ENCODE results near the gene SAXO1. TPM values are rescaled to one million over a fixed set of nuclear protein-coding genes. Genes with fewer than 3 reads are reported as not detected.

SAXO1 gene
- total RNA-seq, 1 donor from 2014 or later, result not detected

DNA sequence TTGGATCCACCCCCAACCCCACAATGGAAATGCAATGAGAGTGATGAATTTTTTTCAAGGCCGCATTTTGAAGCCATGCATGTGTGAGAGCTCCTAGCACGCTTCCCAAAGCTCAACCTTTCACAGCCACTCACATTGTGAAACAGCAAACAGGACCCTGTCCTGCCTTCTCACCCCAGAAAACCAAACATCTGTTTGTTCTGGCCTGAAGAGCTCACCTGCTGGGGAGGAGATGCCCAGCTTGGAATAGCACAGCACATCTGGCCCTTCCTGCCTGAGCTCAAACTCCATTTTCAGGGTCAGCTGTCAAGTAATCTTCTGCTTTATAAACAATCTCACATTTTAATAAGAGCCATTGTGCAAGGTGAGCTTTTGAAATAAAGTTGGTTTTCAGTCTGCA, 54.8 kb downstream of the SAXO1 start:
- no peak overlapping the region for H3K27ac Mint-ChIP-seq (ENCODE audit: unreplicated experiment)
- H3K27me3 Mint-ChIP-seq (ENCODE audit: unreplicated experiment), result peaks cover 2% of the 10 kb centered on the region
- H3K4me1 Mint-ChIP-seq (ENCODE audit: unreplicated experiment), result peaks cover 3% of the 10 kb centered on the region
- no peak overlapping the region for H3K4me3 Mint-ChIP-seq (ENCODE audit: unreplicated experiment)
- no peak for DNase-seq (ENCODE audit: low spot score)
- H3K36me3 Mint-ChIP-seq (ENCODE audit: low read depth, unreplicated experiment), result no peaks in the 10 kb centered on the region
- TF ChIP-seq CTCF (IDR thresholded peaks at IDR 0.05; ENCODE audit: unreplicated experiment), result no peak
- H3K9me3 Mint-ChIP-seq (ENCODE audit: unreplicated experiment), result no peaks in the 10 kb centered on the region

- DNase-seq (ENCODE audit: low spot score), result no peak
- TF ChIP-seq CTCF (IDR thresholded peaks at IDR 0.05; ENCODE audit: unreplicated experiment), result no peak
- no peaks in the 10 kb centered on the region for H3K27me3 Mint-ChIP-seq (ENCODE audit: unreplicated experiment)
- no peaks in the 10 kb centered on the region for H3K36me3 Mint-ChIP-seq (ENCODE audit: low read depth, unreplicated experiment)
- no peaks in the 10 kb centered on the region for H3K9me3 Mint-ChIP-seq (ENCODE audit: unreplicated experiment)
- H3K27ac Mint-ChIP-seq (ENCODE audit: unreplicated experiment), result no peak overlapping the region
- peaks cover 3% of the 10 kb centered on the region for H3K4me1 Mint-ChIP-seq (ENCODE audit: unreplicated experiment)
- H3K4me3 Mint-ChIP-seq (ENCODE audit: unreplicated experiment), result no peak overlapping the region
Measured at GRCh38 chr9:18976709-18977531, 56.1 kb downstream of the SAXO1 start.

- DNase-seq (ENCODE audit: low spot score), result no peak
- Mint-ChIP-seq H3K36me3 (ENCODE audit: low read depth, unreplicated experiment) (no peaks in the 10 kb centered on the region), H3K27ac (ENCODE audit: unreplicated experiment) (no peak overlapping the region)
Measured at GRCh38 chr9:18976221-18976708, 56.7 kb downstream of the SAXO1 start.

GRCh38 chr9:18973348-18973747, 59.7 kb downstream of the SAXO1 start:
- H3K4me3 Mint-ChIP-seq (ENCODE audit: unreplicated experiment), result no peak overlapping the region
- no peaks in the 10 kb centered on the region for H3K9me3 Mint-ChIP-seq (ENCODE audit: unreplicated experiment)
- no peak for TF ChIP-seq CTCF (IDR thresholded peaks at IDR 0.05; ENCODE audit: unreplicated experiment)

More at GRCh38 chr9:18976221-18976708, 56.7 kb downstream of the SAXO1 start:
- H3K9me3 Mint-ChIP-seq (ENCODE audit: unreplicated experiment), result no peaks in the 10 kb centered on the region
- no peak for TF ChIP-seq CTCF (IDR thresholded peaks at IDR 0.05; ENCODE audit: unreplicated experiment)
- H3K4me3 Mint-ChIP-seq (ENCODE audit: unreplicated experiment), result no peak overlapping the region
- H3K27me3 Mint-ChIP-seq (ENCODE audit: unreplicated experiment), result no peaks in the 10 kb centered on the region
- peaks cover 3% of the 10 kb centered on the region for H3K4me1 Mint-ChIP-seq (ENCODE audit: unreplicated experiment)

DNA sequence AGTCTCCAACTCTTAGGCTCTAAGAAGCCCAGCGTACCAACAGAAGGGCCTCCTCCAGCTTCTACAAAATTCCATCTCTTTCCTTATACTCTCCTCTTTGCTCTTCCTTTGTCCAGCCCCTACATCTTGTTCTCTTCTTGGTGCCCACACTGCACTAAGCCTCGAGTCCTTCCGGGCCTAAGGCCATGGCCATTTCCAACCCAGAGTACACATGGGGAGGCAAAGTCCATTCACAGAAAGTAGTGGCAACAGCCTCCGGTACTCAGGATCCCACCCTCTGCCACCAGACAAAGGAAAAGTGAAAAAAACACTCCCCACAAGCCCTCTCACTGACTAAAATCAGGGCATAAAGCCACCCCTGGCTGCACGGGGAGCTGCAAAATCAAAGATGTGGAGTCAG, 60.3 kb downstream of the SAXO1 start:
- no peaks in the 10 kb centered on the region for H3K4me1 Mint-ChIP-seq (ENCODE audit: unreplicated experiment)
- DNase-seq (ENCODE audit: low spot score), result no peak
- H3K27me3 Mint-ChIP-seq (ENCODE audit: unreplicated experiment), result no peaks in the 10 kb centered on the region
- no peaks in the 10 kb centered on the region for H3K36me3 Mint-ChIP-seq (ENCODE audit: low read depth, unreplicated experiment)
- no peaks in the 10 kb centered on the region for H3K9me3 Mint-ChIP-seq (ENCODE audit: unreplicated experiment)
- no peak overlapping the region for H3K27ac Mint-ChIP-seq (ENCODE audit: unreplicated experiment)
- H3K4me3 Mint-ChIP-seq (ENCODE audit: unreplicated experiment), result no peak overlapping the region
- TF ChIP-seq CTCF (IDR thresholded peaks at IDR 0.05; ENCODE audit: unreplicated experiment), result no peak

More at GRCh38 chr9:18973348-18973747, 59.7 kb downstream of the SAXO1 start:
- Mint-ChIP-seq H3K27me3 (ENCODE audit: unreplicated experiment) (no peaks in the 10 kb centered on the region), H3K36me3 (ENCODE audit: low read depth, unreplicated experiment) (no peaks in the 10 kb centered on the region), H3K4me1 (ENCODE audit: unreplicated experiment) (no peaks in the 10 kb centered on the region), H3K27ac (ENCODE audit: unreplicated experiment) (no peak overlapping the region)
- DNase-seq (ENCODE audit: low spot score), result no peak

Measured in endothelial cell (in vitro differentiated cells).